GM19351 (cell line): ENCODE data around the gene SLC16A10.
A peak's percentile ranks its signal among the peaks of the same experiment; 100 is the strongest.
"Not testable (repeated sequence)": the region's sequence is repeated elsewhere in the genome, so short reads cannot be mapped to it uniquely, and the experiment has no call there.

Source experiments
- ATAC-seq: cut with Tn5 transposase; IDR thresholded peaks from one replicate; pipeline ENCODE4 v1.9.1; 2021; ENCODE audit warnings: mild to moderate bottlenecking, moderate library complexity; ENCODE audit not compliant: unreplicated experiment

SLC16A10 gene

DNA sequence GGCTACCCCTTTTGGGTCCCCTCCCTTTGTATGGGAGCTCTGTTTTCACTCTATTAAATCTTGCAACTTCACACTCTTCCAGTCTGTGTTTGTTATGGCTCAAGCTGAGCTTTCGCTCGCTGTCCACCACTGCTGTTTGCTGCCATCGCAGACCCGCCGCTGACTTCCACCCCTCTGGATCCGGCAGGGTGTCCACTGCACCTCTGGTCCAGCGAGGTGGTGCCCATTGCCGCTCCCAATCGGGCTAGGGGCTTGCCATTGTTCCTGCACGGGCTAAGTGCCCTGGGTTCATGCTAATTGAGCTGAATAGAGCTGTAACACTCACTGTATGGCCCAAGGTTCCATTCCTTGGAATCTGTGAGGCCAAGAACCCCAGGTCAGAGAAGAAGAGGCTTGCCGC, 43.7 kb downstream of the SLC16A10 start:
- not testable (repeated sequence) for ATAC-seq

- ATAC-seq, result not testable (repeated sequence)
Measured at GRCh38 chr6:111132669-111133068, 45.4 kb downstream of the SLC16A10 start.

- not testable (repeated sequence) for ATAC-seq
Measured at GRCh38 chr6:111134236-111134869, 47.0 kb downstream of the SLC16A10 start.

DNA sequence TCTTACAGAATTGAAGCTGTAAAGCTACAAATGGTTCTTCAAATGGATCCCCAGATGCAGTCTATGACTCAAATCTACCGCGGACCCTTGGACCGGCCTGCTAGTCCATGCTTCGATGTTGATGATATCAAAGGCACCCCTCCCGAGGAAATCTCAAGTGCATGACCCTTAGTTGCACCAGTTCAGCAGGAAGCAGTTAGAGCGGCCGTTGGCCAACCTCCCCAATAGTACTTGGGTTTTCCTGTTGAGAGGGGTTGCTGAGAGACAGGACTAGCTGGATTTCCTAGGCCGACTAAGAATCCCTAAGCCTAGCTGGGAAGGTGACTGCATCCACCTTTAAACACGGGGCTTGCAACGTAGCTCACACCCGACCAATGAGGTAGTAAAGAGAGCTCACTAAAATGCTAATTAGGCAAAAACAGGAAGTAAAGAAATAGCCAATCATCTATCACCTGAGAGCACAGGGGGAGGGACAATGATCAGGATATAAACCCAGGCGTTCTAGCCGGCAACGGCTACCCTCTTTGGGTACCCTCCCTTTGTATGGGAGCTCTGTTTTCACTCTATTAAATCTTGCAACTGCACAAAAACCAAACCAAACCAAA, 50.3 kb downstream of the SLC16A10 start:
- ATAC-seq, result not testable (repeated sequence)

DNA sequence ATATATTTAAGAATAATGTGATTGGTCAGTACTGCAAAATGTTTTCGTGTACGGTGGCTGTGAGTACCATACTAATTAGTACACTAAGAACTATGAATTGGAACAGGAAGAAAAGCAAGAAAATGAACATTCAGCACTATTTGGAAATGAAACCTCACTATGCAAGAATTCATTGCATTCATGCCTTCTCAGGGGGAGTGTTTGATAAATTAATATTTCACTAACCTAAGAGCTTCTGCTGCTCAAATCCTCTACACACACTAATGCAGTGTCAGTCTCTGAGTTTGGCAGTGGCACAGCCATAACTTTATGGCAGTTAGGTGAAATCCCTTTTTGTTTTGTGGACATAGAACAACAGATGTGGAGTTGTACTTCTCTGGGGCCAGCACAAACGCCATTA, 60.1 kb downstream of the SLC16A10 start:
- ATAC-seq, result no peak

DNA sequence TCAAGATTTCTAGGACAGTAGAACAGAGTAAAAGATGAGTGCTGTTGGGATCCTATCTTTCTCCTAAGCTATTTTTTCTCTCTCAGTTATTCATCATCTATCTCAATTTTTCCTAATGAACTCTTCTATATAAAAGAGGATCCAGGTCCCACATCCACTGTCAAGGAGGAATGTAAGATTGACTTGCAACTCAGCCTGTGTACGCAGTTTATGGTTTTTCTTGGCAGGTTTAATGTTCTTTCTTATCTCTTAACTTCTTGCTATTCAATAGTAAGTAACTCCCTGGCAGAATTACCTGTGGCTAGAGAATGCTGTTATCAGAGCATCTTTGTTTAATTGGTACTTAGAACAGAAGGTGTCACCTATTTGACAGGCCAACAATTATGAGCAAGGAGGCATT, 60.8 kb downstream of the SLC16A10 start:
- no peak for ATAC-seq

DNA sequence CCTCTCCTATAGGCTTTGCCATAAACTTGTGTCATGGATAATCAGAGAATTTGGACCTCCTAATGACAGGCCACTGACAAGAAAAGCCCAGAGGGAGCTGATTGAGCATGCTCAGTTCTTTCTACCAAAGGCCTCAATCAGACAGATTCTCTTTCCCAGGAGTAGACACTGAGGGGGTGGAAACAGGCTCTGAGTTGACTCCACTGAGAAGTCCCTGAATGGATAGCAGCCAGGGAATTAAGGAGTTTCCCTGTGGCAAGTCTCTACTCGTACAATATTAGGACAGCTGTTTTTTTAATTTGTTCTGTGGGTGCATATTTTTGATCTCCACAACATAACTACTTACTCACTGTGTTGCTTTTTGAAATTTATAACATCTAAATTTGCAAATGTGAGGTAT, 63.3 kb downstream of the SLC16A10 start:
- no peak for ATAC-seq

DNA sequence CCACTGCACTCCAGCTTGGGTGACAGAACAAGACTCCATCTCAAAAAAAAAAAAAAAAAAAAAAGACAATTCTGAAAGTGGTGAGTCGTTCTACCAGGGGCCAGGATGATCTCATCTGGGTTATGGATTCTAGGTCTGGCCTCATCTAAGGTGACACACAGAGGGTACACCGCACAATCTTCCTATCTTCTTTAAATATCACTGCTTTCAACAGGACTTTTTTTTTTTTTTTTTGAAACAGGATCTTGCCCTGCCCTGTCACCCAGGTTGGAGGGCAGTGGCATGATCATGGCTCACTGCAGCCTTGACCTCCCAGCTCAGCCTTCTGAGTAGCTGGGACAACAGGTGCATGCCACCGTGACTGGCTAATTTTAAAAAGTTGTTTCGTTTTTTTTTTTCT, 67.7 kb downstream of the SLC16A10 start:
- ATAC-seq, result no peak

GRCh38 chr6:111157412-111157811, 70.1 kb downstream of the SLC16A10 start:
- ATAC-seq, result no peak

DNA sequence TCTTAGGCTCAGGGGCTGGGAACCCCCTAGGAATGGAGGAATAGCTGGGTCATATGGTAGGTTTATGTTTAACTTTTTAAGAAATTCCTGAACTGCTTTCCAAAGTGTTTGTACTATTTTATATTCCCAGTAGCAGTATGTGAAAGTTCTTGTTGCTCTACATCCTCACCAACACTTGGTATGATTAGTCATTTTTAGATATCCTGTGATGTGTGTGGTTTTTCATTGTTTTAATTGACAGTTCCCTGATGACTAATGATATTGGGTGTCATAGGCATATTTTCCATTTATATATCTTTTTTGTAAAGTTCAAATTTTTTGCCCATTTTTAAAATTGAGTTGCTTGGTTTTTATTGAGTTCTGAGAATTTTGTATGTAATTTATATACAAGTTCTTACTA, 72.3 kb downstream of the SLC16A10 start:
- no peak for ATAC-seq

DNA sequence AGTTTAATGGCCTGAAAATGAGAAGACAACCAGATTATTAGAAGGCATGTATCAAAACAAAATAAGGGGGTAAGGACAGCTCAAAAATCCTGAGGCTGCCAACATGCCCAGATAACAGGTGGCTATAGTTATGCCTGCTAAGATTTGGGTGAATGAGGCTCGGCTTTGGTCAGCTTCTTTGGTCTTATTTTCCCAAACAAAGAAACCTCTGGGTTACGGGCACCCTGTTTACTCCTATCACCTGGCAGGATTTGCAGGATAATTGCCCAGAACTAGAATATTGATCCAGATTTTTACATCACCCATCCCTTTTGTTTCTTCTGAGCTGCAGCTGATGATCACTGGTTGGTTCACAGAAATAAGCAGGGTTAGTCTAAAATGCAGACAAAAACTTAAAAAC, 74.3 kb downstream of the SLC16A10 start:
- ATAC-seq, result no peak

DNA sequence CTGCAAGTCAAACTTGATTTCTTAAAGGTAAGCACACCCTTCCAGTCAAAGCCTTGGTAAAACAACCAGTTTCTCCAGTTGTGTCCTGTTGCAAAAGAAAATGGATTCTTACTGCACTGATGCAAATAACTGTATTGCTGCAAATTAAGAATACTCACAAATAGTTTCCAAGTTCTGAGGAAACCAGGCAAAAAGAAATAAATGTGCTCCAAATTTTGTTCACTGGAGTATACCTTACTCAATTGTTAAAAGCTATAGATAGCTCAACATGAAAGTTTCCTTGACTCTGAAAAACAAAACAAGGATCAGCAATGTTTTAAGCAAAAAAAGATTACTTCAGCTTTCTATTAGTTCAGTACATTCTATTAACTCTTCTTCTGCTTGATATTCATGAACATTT, 75.2 kb downstream of the SLC16A10 start:
- ATAC-seq, result no peak

DNA sequence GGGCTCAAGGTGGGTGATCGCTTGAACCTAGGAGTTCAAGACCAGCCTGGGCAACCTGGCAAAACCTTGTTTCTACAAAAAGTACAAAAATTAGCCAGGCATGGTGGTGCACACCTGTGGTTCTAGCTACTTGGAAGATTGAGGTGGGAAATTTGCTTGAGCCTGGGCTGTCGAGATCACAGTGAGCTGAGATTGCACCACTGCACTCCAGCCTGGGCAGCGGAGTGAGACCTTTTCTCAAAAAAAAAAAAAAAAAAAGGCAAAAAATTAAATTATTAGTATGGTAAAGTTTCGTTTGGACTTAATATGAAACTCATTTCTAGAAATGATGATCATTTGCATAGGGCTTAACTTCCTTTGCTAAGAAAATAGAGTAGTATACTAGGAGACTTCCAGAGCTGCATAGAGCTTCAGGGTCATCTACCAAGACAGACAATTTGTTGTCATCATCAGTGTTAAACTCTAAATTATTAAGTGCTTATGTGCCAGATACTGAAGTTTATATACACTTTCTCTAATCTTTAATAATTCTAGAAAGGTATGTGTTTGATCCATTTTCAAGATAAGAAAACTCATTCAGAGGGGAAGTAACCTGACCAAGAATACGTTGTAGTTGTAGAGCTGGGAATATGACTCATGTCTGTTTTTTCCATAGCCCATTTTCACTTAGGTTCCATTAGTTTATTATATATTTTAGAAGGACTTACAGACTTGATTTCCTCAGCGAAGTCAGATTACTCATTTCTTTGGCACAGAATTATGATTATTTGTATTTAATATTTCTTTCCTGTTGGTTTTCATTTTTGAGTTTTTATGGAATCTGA, 84.5 kb downstream of the SLC16A10 start:
- ATAC-seq, result peak; percentile 80

DNA sequence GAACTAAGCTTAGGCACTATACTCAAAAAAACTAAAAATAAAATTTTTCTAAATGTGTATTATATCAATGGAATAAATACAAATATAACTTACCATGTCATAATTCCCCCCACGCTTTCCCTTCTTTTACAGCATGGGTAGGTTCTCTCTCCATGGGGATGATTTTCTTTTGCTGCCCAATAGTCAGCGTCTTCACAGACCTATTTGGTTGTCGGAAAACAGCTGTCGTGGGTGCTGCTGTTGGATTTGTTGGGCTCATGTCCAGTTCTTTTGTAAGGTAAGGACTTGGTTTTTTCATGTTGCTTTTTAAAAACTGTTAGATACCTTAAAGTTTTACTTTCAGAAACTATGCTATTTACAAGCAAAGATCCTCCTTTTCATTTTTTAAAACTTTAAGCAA, 85.3 kb downstream of the SLC16A10 start:
- no peak for ATAC-seq

DNA sequence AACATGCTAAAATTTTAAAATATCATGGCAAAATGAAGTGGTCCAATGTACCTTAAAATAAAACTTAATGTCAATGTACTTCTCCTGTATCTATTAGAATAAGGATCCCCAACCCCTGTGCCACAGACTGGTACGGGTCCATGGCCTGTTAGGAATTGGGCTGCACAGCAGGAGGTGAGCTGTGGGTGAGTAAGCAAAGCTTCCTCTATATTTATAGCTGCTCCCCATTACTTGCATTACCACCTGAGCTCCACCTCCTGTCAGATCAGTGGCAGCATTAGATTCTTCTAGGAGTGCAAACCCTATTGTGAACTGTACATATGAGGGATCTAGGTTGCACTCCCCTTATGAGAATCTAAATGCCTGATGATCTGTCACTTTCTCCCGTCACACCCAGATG, 86.0 kb downstream of the SLC16A10 start:
- ATAC-seq, result no peak

- ATAC-seq, result no peak
Measured at GRCh38 chr6:111173946-111174345, 86.6 kb downstream of the SLC16A10 start.

- no peak for ATAC-seq
Measured at GRCh38 chr6:111175109-111175508, 87.8 kb downstream of the SLC16A10 start.

DNA sequence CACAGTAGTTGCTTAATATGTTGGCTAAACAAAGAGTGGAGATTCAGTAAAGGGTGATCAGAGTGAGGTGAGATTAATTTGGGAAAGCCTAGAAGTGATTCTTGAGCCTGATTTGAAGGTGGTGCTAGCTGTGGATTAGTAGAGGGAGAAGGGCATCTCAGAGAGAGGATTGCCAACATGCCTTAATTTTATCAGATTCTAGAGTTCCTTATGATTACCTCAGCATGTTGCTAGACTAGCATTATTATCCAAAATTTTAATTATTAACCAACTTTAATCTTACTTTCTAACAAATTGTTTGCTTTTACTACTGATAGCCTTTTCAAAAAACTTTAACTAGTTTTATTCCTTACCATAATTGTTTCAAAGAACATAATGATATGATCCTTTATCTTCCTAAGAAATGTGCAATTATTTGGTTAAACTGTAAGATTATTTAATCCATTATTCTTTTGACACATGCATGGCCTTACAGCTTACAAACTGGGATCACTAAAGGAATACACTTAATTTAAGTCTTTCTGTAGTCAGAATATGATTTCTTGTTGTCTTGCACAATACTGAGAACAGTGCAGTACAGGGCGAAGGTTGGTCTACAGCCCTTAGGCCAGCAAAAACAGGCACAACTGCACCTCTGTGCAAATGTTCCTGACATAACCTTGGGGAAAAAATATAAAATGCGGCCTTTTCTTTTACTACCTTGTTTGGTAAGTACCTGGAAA, 88.9 kb downstream of the SLC16A10 start:
- ATAC-seq, result no peak

GRCh38 chr6:111176760-111177099, 89.4 kb downstream of the SLC16A10 start:
- no peak for ATAC-seq

DNA sequence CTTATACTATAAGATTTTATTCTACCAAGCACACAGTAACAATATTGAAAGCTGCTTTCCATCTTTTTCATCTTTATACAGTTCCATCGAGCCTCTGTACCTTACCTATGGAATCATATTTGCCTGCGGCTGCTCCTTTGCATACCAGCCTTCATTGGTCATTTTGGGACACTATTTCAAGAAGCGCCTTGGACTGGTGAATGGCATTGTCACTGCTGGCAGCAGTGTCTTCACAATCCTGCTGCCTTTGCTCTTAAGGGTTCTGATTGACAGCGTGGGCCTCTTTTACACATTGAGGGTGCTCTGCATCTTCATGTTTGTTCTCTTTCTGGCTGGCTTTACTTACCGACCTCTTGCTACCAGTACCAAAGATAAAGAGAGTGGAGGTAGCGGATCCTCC, 89.8 kb downstream of the SLC16A10 start:
- no peak for ATAC-seq

- peak; percentile 79 for ATAC-seq
Measured at GRCh38 chr6:111183702-111184517, 96.6 kb downstream of the SLC16A10 start.
